ENCODE measurements around the gene PDLIM5.
"Not testable (repeated sequence)": the region's sequence is repeated elsewhere in the genome, so short reads cannot be mapped to it uniquely, and the experiment has no call there.

PDLIM5 gene

GRCh38 chr4:94546949-94547348 lies 95.2 kb downstream of the PDLIM5 start:
- Histone ChIP-seq H3K27ac (ENCODE audit: low read length) (no peak overlapping the region), H3K36me3 (ENCODE audit: control insufficient read depth in 1 of 2, insufficient read depth in 2 of 2, low read length in 2 of 2) (peaks cover 0 to 11% of the 10 kb centered on the region in 2 donors), H3K4me1 (ENCODE audit: control insufficient read depth in 1 of 2, insufficient read depth in 2 of 2, low read length in 2 of 2) (no peaks in the 10 kb centered on the region), H3K27me3 (ENCODE audit: low read depth, low read length) (no peaks in the 10 kb centered on the region), H3K4me3 (ENCODE audit: low read depth in 1 of 2, low read length in 2 of 2) (no peak overlapping the region), H3K9me3 (ENCODE audit: control insufficient read depth in 1 of 2, low read length in 2 of 2) (no peaks in the 10 kb centered on the region)

GRCh38 chr4:94548571-94548970 lies 96.8 kb downstream of the PDLIM5 start:
- Histone ChIP-seq H3K36me3 (ENCODE audit: control insufficient read depth in 1 of 2, insufficient read depth in 2 of 2, low read length in 2 of 2) (peaks cover 0 to 12% of the 10 kb centered on the region in 2 donors), H3K9me3 (ENCODE audit: control insufficient read depth in 1 of 2, low read length in 2 of 2) (no peaks in the 10 kb centered on the region), H3K27me3 (ENCODE audit: low read depth, low read length) (no peaks in the 10 kb centered on the region), H3K4me1 (ENCODE audit: control insufficient read depth in 1 of 2, insufficient read depth in 2 of 2, low read length in 2 of 2) (no peaks in the 10 kb centered on the region), H3K4me3 (ENCODE audit: low read depth in 1 of 2, low read length in 2 of 2) (no peak overlapping the region), H3K27ac (ENCODE audit: low read length) (no peak overlapping the region)

- Histone ChIP-seq H3K9me3 (ENCODE audit: control insufficient read depth in 1 of 2, low read length in 2 of 2) (no peaks in the 10 kb centered on the region), H3K4me3 (ENCODE audit: low read depth in 1 of 2, low read length in 2 of 2) (no peak overlapping the region), H3K27me3 (ENCODE audit: low read depth, low read length) (no peaks in the 10 kb centered on the region), H3K27ac (ENCODE audit: low read length) (no peak overlapping the region), H3K4me1 (ENCODE audit: control insufficient read depth in 1 of 2, insufficient read depth in 2 of 2, low read length in 2 of 2) (no peaks in the 10 kb centered on the region), H3K36me3 (ENCODE audit: control insufficient read depth in 1 of 2, insufficient read depth in 2 of 2, low read length in 2 of 2) (peaks cover 0 to 12% of the 10 kb centered on the region in 2 donors)
Measured at GRCh38 chr4:94550352-94550751, 98.6 kb downstream of the PDLIM5 start.

- Histone ChIP-seq H3K27me3 (ENCODE audit: low read depth, low read length) (no peaks in the 10 kb centered on the region), H3K36me3 (ENCODE audit: control insufficient read depth in 1 of 2, insufficient read depth in 2 of 2, low read length in 2 of 2) (peaks cover 0 to 8% of the 10 kb centered on the region in 2 donors), H3K9me3 (ENCODE audit: control insufficient read depth in 1 of 2, low read length in 2 of 2) (no peaks in the 10 kb centered on the region), H3K4me1 (ENCODE audit: control insufficient read depth in 1 of 2, insufficient read depth in 2 of 2, low read length in 2 of 2) (no peaks in the 10 kb centered on the region), H3K4me3 (ENCODE audit: low read depth in 1 of 2, low read length in 2 of 2) (no peak overlapping the region), H3K27ac (ENCODE audit: low read length) (no peak overlapping the region)
Measured at GRCh38 chr4:94550851-94551250, 99.1 kb downstream of the PDLIM5 start.

GRCh38 chr4:94551643-94552564 lies 100.2 kb downstream of the PDLIM5 start:
- Histone ChIP-seq H3K4me1 (ENCODE audit: control insufficient read depth in 1 of 2, insufficient read depth in 2 of 2, low read length in 2 of 2) (no peaks in the 10 kb centered on the region), H3K27ac (ENCODE audit: low read length) (no peak overlapping the region)

GRCh38 chr4:94556047-94556446 lies 104.3 kb downstream of the PDLIM5 start:
- H3K4me1 ChIP-seq (ENCODE audit: control insufficient read depth in 1 of 2, insufficient read depth in 2 of 2, low read length in 2 of 2); H3K36me3 ChIP-seq (ENCODE audit: control insufficient read depth in 1 of 2, insufficient read depth in 2 of 2, low read length in 2 of 2); H3K27ac ChIP-seq (ENCODE audit: low read length); H3K27me3 ChIP-seq (ENCODE audit: low read depth, low read length); H3K9me3 ChIP-seq (ENCODE audit: control insufficient read depth in 1 of 2, low read length in 2 of 2); H3K4me3 ChIP-seq (ENCODE audit: low read depth in 1 of 2, low read length in 2 of 2): not testable (repeated sequence)

More at GRCh38 chr4:94551643-94552564, 100.2 kb downstream of the PDLIM5 start:
- Histone ChIP-seq H3K9me3 (ENCODE audit: control insufficient read depth in 1 of 2, low read length in 2 of 2) (no peaks in the 10 kb centered on the region), H3K27me3 (ENCODE audit: low read depth, low read length) (no peaks in the 10 kb centered on the region), H3K4me3 (ENCODE audit: low read depth in 1 of 2, low read length in 2 of 2) (no peak overlapping the region), H3K36me3 (ENCODE audit: control insufficient read depth in 1 of 2, insufficient read depth in 2 of 2, low read length in 2 of 2) (peaks cover 0 to 8% of the 10 kb centered on the region in 2 donors)

DNA sequence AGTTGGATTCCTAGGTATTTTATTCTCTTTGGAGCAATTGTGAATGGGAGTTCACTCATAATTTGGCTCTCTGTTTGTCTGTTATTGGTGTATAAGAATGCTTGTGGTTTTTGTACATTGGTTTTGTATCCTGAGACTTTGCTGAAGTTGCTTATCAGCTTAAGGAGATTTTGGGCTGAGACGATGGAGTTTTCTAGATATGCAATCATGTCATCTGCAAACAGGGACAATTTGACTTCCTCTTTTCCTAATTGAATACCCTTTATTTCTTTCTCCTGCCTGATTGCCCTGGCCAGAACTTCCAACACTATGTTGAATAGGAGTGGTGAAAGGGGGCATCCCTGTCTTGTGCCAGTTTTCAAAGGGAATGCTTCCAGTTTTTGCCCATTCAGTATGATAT lies 105.9 kb downstream of the PDLIM5 start:
- H3K4me3 ChIP-seq (ENCODE audit: low read depth in 1 of 2, low read length in 2 of 2); H3K27ac ChIP-seq (ENCODE audit: low read length); H3K27me3 ChIP-seq (ENCODE audit: low read depth, low read length); H3K9me3 ChIP-seq (ENCODE audit: control insufficient read depth in 1 of 2, low read length in 2 of 2); H3K36me3 ChIP-seq (ENCODE audit: control insufficient read depth in 1 of 2, insufficient read depth in 2 of 2, low read length in 2 of 2); H3K4me1 ChIP-seq (ENCODE audit: control insufficient read depth in 1 of 2, insufficient read depth in 2 of 2, low read length in 2 of 2): not testable (repeated sequence)

DNA sequence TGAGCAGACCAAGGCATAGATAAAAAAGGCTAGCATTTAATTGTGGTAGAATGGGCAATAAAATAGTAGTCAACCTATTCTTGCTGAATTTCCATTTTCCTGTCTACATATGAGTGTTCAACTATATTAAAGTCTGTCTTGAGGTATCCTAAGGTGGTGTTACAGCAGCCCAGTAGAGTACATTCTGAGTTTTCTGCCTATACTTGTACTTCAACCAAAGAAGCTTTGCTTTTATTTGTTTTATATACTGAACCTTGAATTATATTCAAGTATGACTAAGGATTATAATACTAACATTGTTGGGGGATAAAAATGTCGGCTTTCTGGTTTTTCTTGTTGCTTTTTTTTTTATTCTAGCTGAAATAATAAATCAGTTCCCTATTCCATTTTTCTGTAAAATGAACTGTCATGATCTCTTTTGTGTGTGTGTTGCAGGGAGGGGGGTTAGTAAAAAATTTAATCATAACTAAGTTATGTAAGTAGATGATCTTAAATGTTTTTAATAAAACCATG lies 106.7 kb downstream of the PDLIM5 start:
- H3K27ac ChIP-seq (ENCODE audit: low read length): no peak overlapping the region

DNA sequence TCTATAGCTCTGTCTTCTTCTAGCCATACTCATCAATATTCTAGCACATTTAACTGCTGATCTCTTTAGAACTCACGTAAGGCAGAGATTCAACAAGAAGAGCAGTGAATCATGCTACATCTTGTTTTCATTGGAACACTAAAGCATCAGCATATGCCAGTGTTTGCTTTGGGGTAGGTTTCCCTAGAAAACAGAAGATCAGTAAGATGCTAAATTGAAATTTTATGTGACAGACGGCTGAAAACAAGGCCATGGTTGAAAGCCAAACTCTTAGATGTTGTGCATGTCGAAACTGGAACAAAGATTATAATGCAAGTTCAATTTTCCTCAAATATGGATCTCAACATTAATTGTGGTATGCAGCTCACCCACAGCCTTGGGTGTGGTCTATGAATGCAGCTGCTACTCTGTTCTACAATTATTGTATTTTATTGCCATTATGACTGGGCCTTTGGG lies 107.6 kb downstream of the PDLIM5 start:
- H3K36me3 ChIP-seq (ENCODE audit: control insufficient read depth in 1 of 2, insufficient read depth in 2 of 2, low read length in 2 of 2): no peaks in the 10 kb centered on the region
- peaks cover 3 to 10% of the 10 kb centered on the region in 2 donors for H3K4me1 ChIP-seq (ENCODE audit: control insufficient read depth in 1 of 2, insufficient read depth in 2 of 2, low read length in 2 of 2)
- no peaks in the 10 kb centered on the region for H3K9me3 ChIP-seq (ENCODE audit: control insufficient read depth in 1 of 2, low read length in 2 of 2)
- no peak overlapping the region for H3K27ac ChIP-seq (ENCODE audit: low read length)
- H3K27me3 ChIP-seq (ENCODE audit: low read depth, low read length): no peaks in the 10 kb centered on the region
- H3K4me3 ChIP-seq (ENCODE audit: low read depth in 1 of 2, low read length in 2 of 2): no peak overlapping the region

More for the DNA sequence above, 106.7 kb downstream of the PDLIM5 start:
- Histone ChIP-seq H3K36me3 (ENCODE audit: control insufficient read depth in 1 of 2, insufficient read depth in 2 of 2, low read length in 2 of 2) (no peaks in the 10 kb centered on the region), H3K9me3 (ENCODE audit: control insufficient read depth in 1 of 2, low read length in 2 of 2) (no peaks in the 10 kb centered on the region), H3K4me1 (ENCODE audit: control insufficient read depth in 1 of 2, insufficient read depth in 2 of 2, low read length in 2 of 2) (peaks cover 3 to 8% of the 10 kb centered on the region in 2 donors), H3K27me3 (ENCODE audit: low read depth, low read length) (no peaks in the 10 kb centered on the region), H3K4me3 (ENCODE audit: low read depth in 1 of 2, low read length in 2 of 2) (no peak overlapping the region)

- Histone ChIP-seq H3K27me3 (ENCODE audit: low read depth, low read length) (no peaks in the 10 kb centered on the region), H3K4me1 (ENCODE audit: control insufficient read depth in 1 of 2, insufficient read depth in 2 of 2, low read length in 2 of 2) (peaks cover 3 to 10% of the 10 kb centered on the region in 2 donors), H3K4me3 (ENCODE audit: low read depth in 1 of 2, low read length in 2 of 2) (no peak overlapping the region), H3K36me3 (ENCODE audit: control insufficient read depth in 1 of 2, insufficient read depth in 2 of 2, low read length in 2 of 2) (no peaks in the 10 kb centered on the region), H3K27ac (ENCODE audit: low read length) (no peak overlapping the region), H3K9me3 (ENCODE audit: control insufficient read depth in 1 of 2, low read length in 2 of 2) (no peaks in the 10 kb centered on the region)
Measured at GRCh38 chr4:94561249-94562024, 109.7 kb downstream of the PDLIM5 start.

DNA sequence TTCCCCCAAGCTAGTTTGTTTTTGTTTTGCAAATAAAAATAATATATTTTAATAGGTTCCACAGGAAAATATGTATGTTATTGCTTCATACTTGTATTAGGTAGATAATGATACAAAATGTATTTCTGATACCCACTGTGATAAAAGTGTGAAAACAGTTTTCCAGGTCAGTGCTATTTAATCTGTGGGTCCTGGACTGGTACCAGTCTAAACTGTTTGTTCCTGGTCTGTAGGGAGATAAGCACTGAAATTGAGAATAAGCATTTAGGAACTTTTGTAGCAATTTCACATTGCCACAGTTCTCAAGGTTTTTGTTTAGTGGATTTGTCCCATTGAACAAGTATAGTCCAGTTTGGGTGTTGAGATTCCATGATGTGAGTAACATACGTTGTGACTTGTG lies 110.5 kb downstream of the PDLIM5 start:
- H3K36me3 ChIP-seq (ENCODE audit: control insufficient read depth in 1 of 2, insufficient read depth in 2 of 2, low read length in 2 of 2): no peaks in the 10 kb centered on the region
- no peaks in the 10 kb centered on the region for H3K9me3 ChIP-seq (ENCODE audit: control insufficient read depth in 1 of 2, low read length in 2 of 2)
- peaks cover 3 to 10% of the 10 kb centered on the region in 2 donors for H3K4me1 ChIP-seq (ENCODE audit: control insufficient read depth in 1 of 2, insufficient read depth in 2 of 2, low read length in 2 of 2)
- H3K27ac ChIP-seq (ENCODE audit: low read length): no peak overlapping the region
- H3K27me3 ChIP-seq (ENCODE audit: low read depth, low read length): no peaks in the 10 kb centered on the region
- no peak overlapping the region for H3K4me3 ChIP-seq (ENCODE audit: low read depth in 1 of 2, low read length in 2 of 2)

Data from muscle layer of duodenum (tissue), 2 donors.